SK-MEL-5 (cell line): ENCODE data around the gene MVD. TPM values are rescaled to one million over a fixed set of nuclear protein-coding genes. Genes with fewer than 3 reads are reported as not detected.

Experiments
- DNase-seq: peaks from one replicate; pipeline ENCODE4 v3.0.0-alpha.2; 2016; ENCODE audit warnings: low read depth, low spot score
- in situ Hi-C: cut with HindIII; loops from 2 replicates; pipeline ENCODE4 v1.10.0; 2016; ENCODE audit warnings: low sequenced_read_pairs, high pct_unique_total_duplicates, low pct_unique_long_range_greater_than_20kb
- total RNA-seq: library from RNA; depleted of rRNA; stranded (reverse); fragments of >200 nt; shearing (Covaris generic); gene quantifications from 2 replicates; pipeline ENCODE4 v1.2.3, GENCODE V29; 2014; rRNA removed

Gene MVD
- total RNA-seq, 1 experiment from 2014 or later: 13.0 TPM

DNA sequence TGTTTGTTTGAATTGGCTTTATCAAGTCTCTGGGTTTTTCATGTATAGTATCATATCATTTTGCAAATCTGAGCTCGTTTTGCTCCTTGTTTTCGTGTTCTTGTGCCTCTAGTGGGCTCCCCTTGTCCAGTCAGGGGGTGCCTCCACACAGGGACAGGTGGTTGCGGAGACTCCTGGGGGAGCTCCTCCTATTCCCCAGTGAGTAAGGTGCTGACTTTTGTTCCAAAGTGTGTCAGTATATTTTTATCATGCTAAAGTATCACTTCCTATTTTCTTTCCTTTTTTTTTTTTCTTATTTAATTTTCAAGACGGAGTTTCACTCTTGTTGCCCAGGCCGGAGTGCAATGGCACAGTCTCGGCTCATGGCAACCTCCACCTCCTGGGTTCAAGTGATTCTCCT lies 54.8 kb downstream of the MVD start:
- in situ Hi-C loops: no loop called here
- DNase-seq: no peak

DNA sequence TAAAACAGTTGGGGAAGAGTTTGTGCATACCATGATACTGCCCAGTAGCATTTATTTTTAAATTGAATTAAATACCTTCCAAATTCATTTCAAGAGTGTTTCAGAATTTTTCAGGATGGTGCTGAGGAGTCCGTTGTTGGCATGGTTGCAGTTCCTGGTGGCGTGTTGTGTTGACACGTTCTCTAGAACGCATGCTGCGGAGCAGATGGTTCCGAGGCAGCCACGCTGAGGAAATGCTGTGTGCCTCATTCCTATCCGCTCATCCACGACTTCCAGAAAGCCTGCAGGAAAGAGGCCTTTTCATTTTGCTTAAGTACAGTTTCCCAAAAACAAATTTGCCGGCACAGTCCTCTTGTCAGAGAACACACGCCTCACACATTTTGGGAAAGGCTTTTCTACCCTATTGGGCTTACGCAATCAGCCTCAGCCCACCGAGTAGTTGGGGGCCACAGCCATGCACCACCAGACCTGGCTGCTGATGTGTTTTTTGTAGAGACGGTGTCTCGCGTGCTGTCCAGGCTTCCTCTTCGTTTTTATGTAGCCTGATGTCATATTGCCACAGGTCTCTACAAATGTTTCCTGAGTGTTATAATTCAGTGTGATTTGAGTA lies 56.6 kb downstream of the MVD start:
- no peak for DNase-seq
- in situ Hi-C loops: no loop called here

DNA sequence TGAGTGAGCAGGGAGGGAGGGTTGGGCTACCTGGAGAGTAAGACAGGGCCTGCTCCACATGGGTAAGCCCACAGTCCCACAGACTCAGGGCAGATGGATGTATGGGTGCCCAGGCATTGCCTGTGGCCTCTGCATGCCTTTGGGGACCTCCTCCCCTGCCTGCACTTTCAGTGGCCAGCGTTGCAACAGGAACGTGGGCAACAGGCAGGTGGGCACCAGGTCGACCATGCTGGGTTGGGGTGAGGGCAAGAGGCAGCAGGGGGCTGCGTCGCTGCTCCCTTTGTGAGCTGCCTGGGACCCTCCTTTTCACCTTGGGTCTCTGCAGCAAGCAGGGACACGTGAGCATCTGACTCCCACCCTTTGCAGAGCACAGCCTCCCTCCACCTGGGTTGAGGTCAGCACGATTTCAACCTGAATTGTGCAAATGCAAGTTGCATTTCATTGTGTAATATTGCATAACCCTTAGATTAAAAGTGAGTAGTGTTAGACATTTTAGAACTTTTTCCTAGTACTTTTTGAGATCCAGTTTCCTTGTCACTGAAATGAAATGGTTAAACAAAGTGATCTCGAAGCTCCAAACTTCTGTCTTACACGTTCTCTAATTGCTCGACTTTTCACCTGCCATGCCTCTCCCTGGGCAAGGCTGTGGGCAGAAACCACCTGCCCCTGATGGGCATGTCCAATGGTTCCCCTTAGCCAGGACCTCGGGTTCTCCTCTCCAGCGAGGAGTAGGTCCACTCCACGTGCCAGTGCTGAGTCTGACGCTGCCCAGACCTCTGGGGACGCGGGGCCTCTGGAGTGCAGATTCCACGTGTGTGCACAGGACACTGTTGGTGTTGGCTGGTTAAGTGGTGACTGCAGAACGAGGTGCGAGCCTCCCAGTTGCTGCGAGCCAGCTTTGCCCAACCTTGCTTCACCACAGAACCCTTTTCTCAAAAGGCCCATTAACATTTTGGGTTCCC lies 57.4 kb downstream of the MVD start:
- no peak for DNase-seq
- in situ Hi-C loops: no loop called here

DNA sequence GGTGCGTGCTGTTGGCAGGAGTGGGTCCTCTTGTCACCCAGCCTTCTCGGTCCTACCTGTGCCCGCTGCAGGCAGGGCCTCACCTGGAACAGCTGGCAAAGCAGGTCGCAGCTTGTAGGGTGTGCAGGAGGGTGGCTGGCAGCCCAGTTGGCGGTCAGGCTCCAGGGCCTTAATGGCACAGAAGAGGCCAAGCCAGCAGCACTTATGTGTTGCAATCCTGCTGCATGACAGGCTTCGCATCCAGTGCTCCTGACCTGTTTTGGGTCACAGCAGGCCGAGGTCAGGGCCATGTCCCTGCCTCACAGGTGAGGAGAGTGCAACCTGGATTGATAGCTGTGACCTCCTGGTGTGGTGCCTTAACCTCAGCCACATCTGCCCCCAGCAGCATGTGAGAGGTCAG lies 60.8 kb downstream of the MVD start:
- in situ Hi-C loops: no loop called here
- no peak for DNase-seq

Other genes starting within 250 kb of the MVD start
- gene ZFPM1, start 209.8 kb downstream of the MVD start, total RNA-seq: 0.13 and 0.29 TPM in 2 replicates
- gene ZC3H18, start 92.7 kb downstream of the MVD start, total RNA-seq: 5.9 and 10.4 TPM in 2 replicates
- not detected in 2 replicates for gene IL17C, start 24.5 kb downstream of the MVD start, total RNA-seq
- 34.2 and 41.9 TPM in 2 replicates for gene CYBA, start 12.0 kb downstream of the MVD start, total RNA-seq
- gene SNAI3, start 23.4 kb upstream of the MVD start, total RNA-seq: not detected in 2 replicates
- gene RNF166, start 43.3 kb upstream of the MVD start, total RNA-seq: 9.6 TPM in 2 replicates
- gene CTU2, start 43.4 kb upstream of the MVD start, total RNA-seq: 15.1 and 15.5 TPM in 2 replicates
- 44.1 and 48.7 TPM in 2 replicates for gene PIEZO1, start 122.1 kb upstream of the MVD start, total RNA-seq
- gene CDT1, start 140.7 kb upstream of the MVD start, total RNA-seq: 13.8 and 17.4 TPM in 2 replicates
- 209 and 226 TPM in 2 replicates for gene APRT, start 148.8 kb upstream of the MVD start, total RNA-seq
- 15.2 and 15.4 TPM in 2 replicates for gene GALNS, start 193.9 kb upstream of the MVD start, total RNA-seq
- 79.3 and 86.0 TPM in 2 replicates for gene TRAPPC2L, start 194.0 kb upstream of the MVD start, total RNA-seq
- gene PABPN1L, start 203.6 kb upstream of the MVD start, total RNA-seq: not detected in 2 replicates